ENCODE results near the gene ACTR5. TPM values are rescaled to one million over a fixed set of nuclear protein-coding genes. Genes with fewer than 3 reads are reported as not detected.

ACTR5 gene
- polyA plus RNA-seq, 1 of the 3 experiments (the other 2 are of a cell fraction): 9.7 TPM

GRCh38 chr20:38769376-38770295 lies 21.4 kb downstream of the ACTR5 start:
- peaks cover 29 to 85% of the 10 kb centered on the region in 2 experiments for H3K36me3 ChIP-seq (replicated peaks in 1 of 2; ENCODE audit: control insufficient read depth in 1 of 2, insufficient read depth in 2 of 2, low read length in 1 of 2)
- H3K9me3 ChIP-seq: no peaks in the 10 kb centered on the region
- H3K4me2 ChIP-seq: no peak overlapping the region
- H3K4me1 ChIP-seq (ENCODE audit: control insufficient read depth in 1 of 2, insufficient read depth in 2 of 2, low read depth in 1 of 2, low read length in 1 of 2): peaks cover 0 to 7% of the 10 kb centered on the region in 2 experiments; a peak in 1 of 4 replicates
- no peak overlapping the region for H3K27ac ChIP-seq (ENCODE audit: low read depth in 2 of 2, low read length in 1 of 2)
- H3K9me2 ChIP-seq: no peaks in the 10 kb centered on the region
- no peaks in the 10 kb centered on the region for H3K27me3 ChIP-seq (ENCODE audit: insufficient read depth)
- 95% methylated on average over 13 of the region's 13 CpGs for WGBS (ENCODE audit: low lambda C conversion rate)
- H2AFZ ChIP-seq (ENCODE audit: low read depth): no peak overlapping the region
- H3K9ac ChIP-seq: no peak overlapping the region
- ChIA-PET POLR2A (no interaction called here), CTCF (interaction anchor here (0.9 to 13.5 kb wide), 2 partner anchors 19 to 21 kb away, joined by 5 to 99 read pairs; partner anchors contain the start of gene ACTR5)
- no peak for TF ChIP-seq RXRA (IDR thresholded peaks at IDR 0.05; ENCODE audit: borderline replicate concordance, low read depth)
- TF ChIP-seq FOSL2 (IDR thresholded peaks at IDR 0.05; ENCODE audit: borderline replicate concordance, low read depth): no peak
- TF ChIP-seq, protein P1, sequence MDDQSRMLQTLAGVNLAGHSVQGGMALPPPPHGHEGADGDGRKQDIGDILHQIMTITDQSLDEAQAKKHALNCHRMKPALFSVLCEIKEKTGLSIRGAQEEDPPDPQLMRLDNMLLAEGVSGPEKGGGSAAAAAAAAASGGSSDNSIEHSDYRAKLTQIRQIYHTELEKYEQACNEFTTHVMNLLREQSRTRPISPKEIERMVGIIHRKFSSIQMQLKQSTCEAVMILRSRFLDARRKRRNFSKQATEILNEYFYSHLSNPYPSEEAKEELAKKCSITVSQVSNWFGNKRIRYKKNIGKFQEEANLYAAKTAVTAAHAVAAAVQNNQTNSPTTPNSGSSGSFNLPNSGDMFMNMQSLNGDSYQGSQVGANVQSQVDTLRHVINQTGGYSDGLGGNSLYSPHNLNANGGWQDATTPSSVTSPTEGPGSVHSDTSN (IDR thresholded peaks at IDR 0.05): no peak
- no peak for TF ChIP-seq CHD2 (IDR thresholded peaks at IDR 0.05; ENCODE audit: low read length, partially characterized antibody)
- TF ChIP-seq, protein P2, sequence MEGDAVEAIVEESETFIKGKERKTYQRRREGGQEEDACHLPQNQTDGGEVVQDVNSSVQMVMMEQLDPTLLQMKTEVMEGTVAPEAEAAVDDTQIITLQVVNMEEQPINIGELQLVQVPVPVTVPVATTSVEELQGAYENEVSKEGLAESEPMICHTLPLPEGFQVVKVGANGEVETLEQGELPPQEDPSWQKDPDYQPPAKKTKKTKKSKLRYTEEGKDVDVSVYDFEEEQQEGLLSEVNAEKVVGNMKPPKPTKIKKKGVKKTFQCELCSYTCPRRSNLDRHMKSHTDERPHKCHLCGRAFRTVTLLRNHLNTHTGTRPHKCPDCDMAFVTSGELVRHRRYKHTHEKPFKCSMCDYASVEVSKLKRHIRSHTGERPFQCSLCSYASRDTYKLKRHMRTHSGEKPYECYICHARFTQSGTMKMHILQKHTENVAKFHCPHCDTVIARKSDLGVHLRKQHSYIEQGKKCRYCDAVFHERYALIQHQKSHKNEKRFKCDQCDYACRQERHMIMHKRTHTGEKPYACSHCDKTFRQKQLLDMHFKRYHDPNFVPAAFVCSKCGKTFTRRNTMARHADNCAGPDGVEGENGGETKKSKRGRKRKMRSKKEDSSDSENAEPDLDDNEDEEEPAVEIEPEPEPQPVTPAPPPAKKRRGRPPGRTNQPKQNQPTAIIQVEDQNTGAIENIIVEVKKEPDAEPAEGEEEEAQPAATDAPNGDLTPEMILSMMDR (IDR thresholded peaks at IDR 0.05): no peak
- no peak for TF ChIP-seq NFIC (IDR thresholded peaks at IDR 0.05; ENCODE audit: borderline replicate concordance)
- TF ChIP-seq, protein P3, sequence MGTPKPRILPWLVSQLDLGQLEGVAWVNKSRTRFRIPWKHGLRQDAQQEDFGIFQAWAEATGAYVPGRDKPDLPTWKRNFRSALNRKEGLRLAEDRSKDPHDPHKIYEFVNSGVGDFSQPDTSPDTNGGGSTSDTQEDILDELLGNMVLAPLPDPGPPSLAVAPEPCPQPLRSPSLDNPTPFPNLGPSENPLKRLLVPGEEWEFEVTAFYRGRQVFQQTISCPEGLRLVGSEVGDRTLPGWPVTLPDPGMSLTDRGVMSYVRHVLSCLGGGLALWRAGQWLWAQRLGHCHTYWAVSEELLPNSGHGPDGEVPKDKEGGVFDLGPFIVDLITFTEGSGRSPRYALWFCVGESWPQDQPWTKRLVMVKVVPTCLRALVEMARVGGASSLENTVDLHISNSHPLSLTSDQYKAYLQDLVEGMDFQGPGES (IDR thresholded peaks at IDR 0.05; ENCODE audit: low read depth, low read length): no peak
- no peak for TF ChIP-seq ELF1 (IDR thresholded peaks at IDR 0.05)
- no peak for TF ChIP-seq MEF2A (IDR thresholded peaks at IDR 0.05; ENCODE audit: borderline replicate concordance, low read depth)
- TF ChIP-seq POLR2AphosphoS5 (IDR thresholded peaks at IDR 0.05; ENCODE audit: low read depth, low read length): no peak
- no peak for TF ChIP-seq JUND (IDR thresholded peaks at IDR 0.05)
- no peak for DNase-seq
- H4K20me1 ChIP-seq (ENCODE audit: insufficient read depth): no peaks in the 10 kb centered on the region
- no peaks in the 10 kb centered on the region for H3K79me2 ChIP-seq (ENCODE audit: insufficient read depth)
- H3F3A ChIP-seq (replicated peaks; ENCODE audit: insufficient read depth): no peaks in the 10 kb centered on the region
- H3K4me3 ChIP-seq (ENCODE audit: low read depth in 2 of 2, low read length in 1 of 2): no peak overlapping the region

DNA sequence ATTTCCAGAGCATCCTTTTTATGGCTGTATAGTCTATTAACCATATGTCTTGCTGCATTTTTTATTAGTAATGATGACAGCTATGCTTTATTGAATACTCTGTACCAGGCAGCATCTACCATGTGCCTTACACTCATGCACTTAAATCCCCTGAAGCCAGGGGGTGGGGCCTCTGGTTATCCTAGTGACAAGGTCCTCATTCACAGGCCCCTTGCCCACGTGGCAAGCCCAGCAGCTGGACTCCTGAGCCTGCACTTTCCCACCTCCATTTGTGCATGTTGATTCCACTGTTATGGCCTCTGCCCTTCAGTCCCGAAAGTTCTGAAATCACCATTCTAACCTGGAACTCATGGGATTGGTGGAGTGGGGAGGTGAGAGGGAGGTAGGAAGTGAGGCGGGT lies 22.3 kb downstream of the ACTR5 start:
- Histone ChIP-seq H3K36me3 (replicated peaks in 1 of 2; ENCODE audit: control insufficient read depth in 1 of 2, insufficient read depth in 2 of 2, low read length in 1 of 2) (peaks cover 31 to 81% of the 10 kb centered on the region in 2 experiments), H3K79me2 (ENCODE audit: insufficient read depth) (no peaks in the 10 kb centered on the region), H2AFZ (ENCODE audit: low read depth) (no peak overlapping the region), H3K27me3 (ENCODE audit: insufficient read depth) (no peaks in the 10 kb centered on the region), H3K9me3 (no peaks in the 10 kb centered on the region), H3K9ac (no peak overlapping the region), H3K27ac (ENCODE audit: low read depth in 2 of 2, low read length in 1 of 2) (no peak overlapping the region), H3K4me2 (no peak overlapping the region), H3K9me2 (no peaks in the 10 kb centered on the region), H4K20me1 (ENCODE audit: insufficient read depth) (no peaks in the 10 kb centered on the region), H3K4me3 (ENCODE audit: low read depth in 2 of 2, low read length in 1 of 2) (no peak overlapping the region), H3K4me1 (ENCODE audit: control insufficient read depth in 1 of 2, insufficient read depth in 2 of 2, low read depth in 1 of 2, low read length in 1 of 2) (no peaks in the 10 kb centered on the region), H3F3A (replicated peaks; ENCODE audit: insufficient read depth) (no peaks in the 10 kb centered on the region)
- DNase-seq: no peak
- ChIA-PET POLR2A (no interaction called here), CTCF (interaction anchor here (0.9 to 13.5 kb wide), 2 partner anchors 20 kb away, joined by 5 to 99 read pairs; partner anchors contain the start of gene ACTR5)
- 98% methylated on average over 3 of the region's 3 CpGs for WGBS (ENCODE audit: low lambda C conversion rate)
- TF ChIP-seq MXI1 (IDR thresholded peaks at IDR 0.05; ENCODE audit: low read depth, low read length): no peak
- TF ChIP-seq FOSL2 (IDR thresholded peaks at IDR 0.05; ENCODE audit: borderline replicate concordance, low read depth): no peak
- TF ChIP-seq EZH2phosphoT487 (IDR thresholded peaks at IDR 0.05; ENCODE audit: borderline replicate concordance, low read depth): no peak
- TF ChIP-seq GABPA (IDR thresholded peaks at IDR 0.05; ENCODE audit: low read depth): no peak
- no peak for TF ChIP-seq TEAD4 (IDR thresholded peaks at IDR 0.05; ENCODE audit: borderline replicate concordance, insufficient read depth)
- TF ChIP-seq, protein P4, sequence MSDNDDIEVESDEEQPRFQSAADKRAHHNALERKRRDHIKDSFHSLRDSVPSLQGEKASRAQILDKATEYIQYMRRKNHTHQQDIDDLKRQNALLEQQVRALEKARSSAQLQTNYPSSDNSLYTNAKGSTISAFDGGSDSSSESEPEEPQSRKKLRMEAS (IDR thresholded peaks at IDR 0.05; ENCODE audit: low read depth): no peak
- TF ChIP-seq, protein P3 (IDR thresholded peaks at IDR 0.05; ENCODE audit: low read depth, low read length): no peak
- no peak for TF ChIP-seq TCF12 (IDR thresholded peaks at IDR 0.05)
- no peak for TF ChIP-seq RFX5 (IDR thresholded peaks at IDR 0.05; ENCODE audit: low read length)
- no peak for TF ChIP-seq ELF1 (IDR thresholded peaks at IDR 0.05)
- TF ChIP-seq FOXM1 (IDR thresholded peaks at IDR 0.05; ENCODE audit: low read depth): no peak
- TF ChIP-seq, protein P5, sequence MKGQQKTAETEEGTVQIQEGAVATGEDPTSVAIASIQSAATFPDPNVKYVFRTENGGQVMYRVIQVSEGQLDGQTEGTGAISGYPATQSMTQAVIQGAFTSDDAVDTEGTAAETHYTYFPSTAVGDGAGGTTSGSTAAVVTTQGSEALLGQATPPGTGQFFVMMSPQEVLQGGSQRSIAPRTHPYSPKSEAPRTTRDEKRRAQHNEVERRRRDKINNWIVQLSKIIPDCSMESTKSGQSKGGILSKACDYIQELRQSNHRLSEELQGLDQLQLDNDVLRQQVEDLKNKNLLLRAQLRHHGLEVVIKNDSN (IDR thresholded peaks at IDR 0.05; ENCODE audit: borderline replicate concordance, low read depth): no peak
- no peak for TF ChIP-seq SIN3A (IDR thresholded peaks at IDR 0.05; ENCODE audit: borderline replicate concordance, low read depth, low read length)

Measured in SK-N-SH (cell line).